Spleen (tissue), 11 donors: Measurements from ENCODE around the gene BNC2. TPM values are rescaled to one million over a fixed set of nuclear protein-coding genes. Genes with fewer than 3 reads are reported as not detected.

ENCODE experiments used
- DNase-seq: peaks from one replicate; pipeline ENCODE4 v3.0.0-alpha.2; 2020
- H3K27ac ChIP-seq, 8 donors: fragments of 200-600 bp; sonication (generic) in 7 of 8; 1 replicate in 4 of 8; 2 replicates in 4 of 8; pipeline versions ENCODE4 v1.5.0 to v1.8.0; 2016 to 2021; ENCODE audit warnings: inconsistent platforms in 4 of 8, mild to moderate bottlenecking in 4 of 8, moderate library complexity in 1 of 8
- H3K27me3 ChIP-seq, 7 donors: fragments of 200-600 bp; sonication (generic) in 6 of 7; replicated peaks in 1 of 7; 1 replicate in 4 of 7; 2 replicates in 3 of 7; pipeline versions ENCODE4 v1.5.0 to v1.8.0; 2016 to 2021; ENCODE audit warnings: inconsistent platforms in 3 of 7, mild to moderate bottlenecking in 1 of 7
- H3K36me3 ChIP-seq, 6 donors: fragments of 200-600 bp; sonication (generic) in 5 of 6; 1 replicate in 4 of 6; 2 replicates in 2 of 6; pipeline versions ENCODE4 v1.5.0 to v1.8.0; 2016 to 2021; ENCODE audit warnings: inconsistent platforms in 2 of 6
- H3K4me1 ChIP-seq, 6 donors: fragments of 200-600 bp; sonication (generic) in 5 of 6; 1 replicate in 3 of 6; 2 replicates in 3 of 6; pipeline versions ENCODE4 v1.5.0 to v1.8.0; 2016 to 2021; ENCODE audit warnings: inconsistent platforms in 3 of 6
- H3K4me3 ChIP-seq, 8 donors: fragments of 200-600 bp; sonication (generic) in 7 of 8; 1 replicate in 4 of 8; 2 replicates in 4 of 8; pipeline versions ENCODE4 v1.5.0 to v1.8.0; 2016 to 2021; ENCODE audit warnings: inconsistent platforms in 4 of 8, mild to moderate bottlenecking in 4 of 8, moderate library complexity in 2 of 8
- H3K9me3 ChIP-seq, 8 donors: fragments of 200-600 bp; sonication (generic) in 7 of 8; 1 replicate in 4 of 8; 2 replicates in 4 of 8; pipeline versions ENCODE4 v1.5.0 to v1.8.0; 2016 to 2021; ENCODE audit warnings: inconsistent platforms in 4 of 8
- POLR2A ChIP-seq, 3 donors: fragments of 450-650 bp; IDR thresholded peaks; one replicate each; pipeline ENCODE4 v1.5.1; 2017; ENCODE audit warnings: antibody characterized with exemption in 3 of 3, mild to moderate bottlenecking in 1 of 3
- POLR2AphosphoS5 ChIP-seq, 3 donors: sonication (generic); formaldehyde crosslinking; IDR thresholded peaks; one replicate each; pipeline ENCODE4 v1.5.1; 2017; ENCODE audit warnings: antibody characterized with exemption in 3 of 3
- WGBS, 5 donors: extraction: QIAGEN DNeasy Blood & Tissue Kit in 3 of 5; methylation state at CpG; one replicate each; pipeline versions ENCODE4 v1.1.5 to v1.1.7; 2013 to 2018; 5-methylcytosine and 5-hydroxymethylcytosine counted together
- intact Hi-C: fragments of 100-400 bp; cut with DNase I; formaldehyde crosslinking; loops from one replicate; pipeline ENCODE4 v1.15.0; 2023; ENCODE audit warnings: low total_unique reads
- polyA plus RNA-seq, 3 donors: library from polyadenylated mRNA; stranded (reverse); fragments of 200-250 nt; gene quantifications; one replicate each; pipeline ENCODE4 v1.2.1, GENCODE V29; 2013
- total RNA-seq, 7 donors: library from RNA; depleted of rRNA in 3 of 7; stranded (reverse); fragments of >200 nt in 3 of 7; fragmentation: NEBNext Ultra II Directional in 4 of 7; extraction: Animal tissue kit (Norgen Biotek cat#: 25700) in 4 of 7; gene quantifications; one replicate each; pipeline versions ENCODE4 v1.1.0 to v1.2.1, GENCODE V29; 2016 to 2021
- TF ChIP-seq, protein P1 (sequence below), 11 experiments: fragments of 200-600 bp in 7 of 11; fragments of 450-650 bp in 4 of 11; sonication (generic) in 4 of 11; IDR thresholded peaks in 8 of 11; conservative IDR thresholded peaks in 3 of 11; 1 replicate in 7 of 11; 2 replicates in 4 of 11; pipeline versions ENCODE4 v1.4.0 to v1.8.0; 2016 to 2021; ENCODE audit warnings: antibody characterized with exemption in 11 of 11, inconsistent platforms in 4 of 11, mild to moderate bottlenecking in 1 of 11
- donor health status: healthy with polysubstance abuse.
- donor health status: DM: no; HTN: no; CAD: no; lungs with moderate emphysema.
- donor health status: DM: no; HTN: no; CAD: no.
- donor health status: Bipolar disorder and iron deficiency.
- donor health status: healthy.
- donor health status: DM: no; HTN: no; CAD: no.
- donor health status: DM: yes; HTN: yes; CAD: no.

BNC2 gene
- total and polyA plus RNA-seq, 10 donors, result 0.07 to 4.3 (median 1.3) TPM

DNA sequence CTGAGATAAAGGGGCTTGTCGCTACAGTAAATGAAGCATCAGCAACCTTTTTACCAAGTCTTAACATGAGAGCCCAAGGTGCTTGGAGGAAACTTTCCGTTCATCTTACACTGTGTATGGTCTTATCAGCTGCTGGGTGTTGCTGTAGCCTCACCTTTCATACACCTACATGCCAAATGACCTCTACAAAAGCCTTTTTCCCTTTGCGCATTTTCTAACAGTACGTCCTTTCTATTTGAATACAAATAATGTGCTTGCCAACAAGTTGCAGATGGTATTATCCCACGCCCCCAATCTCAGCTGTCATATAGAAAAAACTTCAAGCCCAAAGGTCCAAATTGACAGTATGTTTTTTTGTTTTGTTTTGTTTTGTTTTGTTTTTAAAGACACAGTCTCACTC, 96.9 kb downstream of the BNC2 start:
- no peaks in the 10 kb centered on the region for H3K9me3 ChIP-seq
- intact Hi-C loops, result no loop called here
- no peak for TF ChIP-seq POLR2AphosphoS5 (IDR thresholded peaks at IDR 0.05)
- no peak for TF ChIP-seq POLR2A (IDR thresholded peaks at IDR 0.05)
- TF ChIP-seq, protein P1, sequence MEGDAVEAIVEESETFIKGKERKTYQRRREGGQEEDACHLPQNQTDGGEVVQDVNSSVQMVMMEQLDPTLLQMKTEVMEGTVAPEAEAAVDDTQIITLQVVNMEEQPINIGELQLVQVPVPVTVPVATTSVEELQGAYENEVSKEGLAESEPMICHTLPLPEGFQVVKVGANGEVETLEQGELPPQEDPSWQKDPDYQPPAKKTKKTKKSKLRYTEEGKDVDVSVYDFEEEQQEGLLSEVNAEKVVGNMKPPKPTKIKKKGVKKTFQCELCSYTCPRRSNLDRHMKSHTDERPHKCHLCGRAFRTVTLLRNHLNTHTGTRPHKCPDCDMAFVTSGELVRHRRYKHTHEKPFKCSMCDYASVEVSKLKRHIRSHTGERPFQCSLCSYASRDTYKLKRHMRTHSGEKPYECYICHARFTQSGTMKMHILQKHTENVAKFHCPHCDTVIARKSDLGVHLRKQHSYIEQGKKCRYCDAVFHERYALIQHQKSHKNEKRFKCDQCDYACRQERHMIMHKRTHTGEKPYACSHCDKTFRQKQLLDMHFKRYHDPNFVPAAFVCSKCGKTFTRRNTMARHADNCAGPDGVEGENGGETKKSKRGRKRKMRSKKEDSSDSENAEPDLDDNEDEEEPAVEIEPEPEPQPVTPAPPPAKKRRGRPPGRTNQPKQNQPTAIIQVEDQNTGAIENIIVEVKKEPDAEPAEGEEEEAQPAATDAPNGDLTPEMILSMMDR (IDR thresholded peaks at IDR 0.05 in 8 of 11, conservative IDR thresholded peaks at IDR 0.05 in 3 of 11), result no peak
- no peak for DNase-seq
- WGBS, 5 donors, result 83 to 94% (median 86%) methylated on average over 5 of the region's 5 CpGs
- H3K27me3 ChIP-seq, result no peaks in the 10 kb centered on the region
- no peaks in the 10 kb centered on the region for H3K4me1 ChIP-seq
- H3K4me3 ChIP-seq, result no peak overlapping the region
- H3K36me3 ChIP-seq, result no peaks in the 10 kb centered on the region
- H3K27ac ChIP-seq, result no peak overlapping the region

- WGBS, 5 donors, result 81 to 94% (median 85%) methylated on average over 4 of the region's 4 CpGs
- intact Hi-C loops, result no loop called here
- H3K36me3 ChIP-seq, result no peaks in the 10 kb centered on the region
- no peak overlapping the region for H3K4me3 ChIP-seq
- H3K4me1 ChIP-seq, result no peaks in the 10 kb centered on the region
- DNase-seq, result no peak
- TF ChIP-seq POLR2AphosphoS5 (IDR thresholded peaks at IDR 0.05) (no peak), POLR2A (IDR thresholded peaks at IDR 0.05) (no peak)
- TF ChIP-seq, protein P1 (IDR thresholded peaks at IDR 0.05 in 8 of 11, conservative IDR thresholded peaks at IDR 0.05 in 3 of 11), result no peak
- H3K27me3 ChIP-seq, result no peaks in the 10 kb centered on the region
- H3K9me3 ChIP-seq, result no peaks in the 10 kb centered on the region
- no peak overlapping the region for H3K27ac ChIP-seq
These were observed 97.4 kb downstream of the BNC2 start for GRCh38 chr9:16773116-16773515.

GRCh38 chr9:16771356-16771755, 99.1 kb downstream of the BNC2 start:
- intact Hi-C loops, result no loop called here
- 50 to 78% (median 65%) methylated on average over 1 of the region's 1 CpG for whole genome bisulfite sequencing, 5 donors
- no peak overlapping the region for H3K4me3 ChIP-seq
- TF ChIP-seq, protein P1 (IDR thresholded peaks at IDR 0.05 in 8 of 11, conservative IDR thresholded peaks at IDR 0.05 in 3 of 11), result no peak
- TF ChIP-seq POLR2A (IDR thresholded peaks at IDR 0.05), result no peak
- no peak for TF ChIP-seq POLR2AphosphoS5 (IDR thresholded peaks at IDR 0.05)
- no peak overlapping the region for H3K27ac ChIP-seq
- no peaks in the 10 kb centered on the region for H3K36me3 ChIP-seq
- no peak for DNase-seq
- H3K9me3 ChIP-seq, result no peaks in the 10 kb centered on the region
- no peaks in the 10 kb centered on the region for H3K27me3 ChIP-seq
- no peaks in the 10 kb centered on the region for H3K4me1 ChIP-seq

GRCh38 chr9:16769291-16769690, 101.2 kb downstream of the BNC2 start:
- H3K4me1 ChIP-seq, result no peaks in the 10 kb centered on the region
- no peak overlapping the region for H3K4me3 ChIP-seq
- no peak for TF ChIP-seq POLR2A (IDR thresholded peaks at IDR 0.05)
- no peak for TF ChIP-seq POLR2AphosphoS5 (IDR thresholded peaks at IDR 0.05)
- TF ChIP-seq, protein P1 (IDR thresholded peaks at IDR 0.05 in 8 of 11, conservative IDR thresholded peaks at IDR 0.05 in 3 of 11), result no peak
- no peak for DNase-seq
- WGBS, 5 donors, result 70 to 87% (median 74%) methylated on average over 5 of the region's 5 CpGs
- no peak overlapping the region for H3K27ac ChIP-seq
- no peaks in the 10 kb centered on the region for H3K27me3 ChIP-seq
- intact Hi-C loops, result loop anchor here (10.0 kb wide), 1 partner anchor 46 kb away; no protein-coding TSS in a partner anchor
- no peaks in the 10 kb centered on the region for H3K9me3 ChIP-seq
- H3K36me3 ChIP-seq, result no peaks in the 10 kb centered on the region
